ENCODE data around the gene CACNB2. TPM values are rescaled to one million over a fixed set of nuclear protein-coding genes. Genes with fewer than 3 reads are reported as not detected.
A peak's percentile ranks its signal among the peaks of the same experiment; 100 is the strongest.

The CACNB2 gene
- total and polyA plus RNA-seq, 4 donors = 0.90 to 23.9 (median 3.7) TPM

GRCh38 chr10:18137111-18137510 is 3.1 kb upstream of the CACNB2 start:
- Histone ChIP-seq H3K4me3 (no peak overlapping the region), H3K27me3 (ENCODE audit: control insufficient read depth in 3 of 3, insufficient read depth in 3 of 3, low read length in 2 of 3) (peaks cover 0 to 12% (median 0%) of the 10 kb centered on the region in 3 donors), H3K27ac (ENCODE audit: low read depth in 1 of 2, low read length in 1 of 2) (no peak overlapping the region), H3K4me1 (ENCODE audit: control insufficient read depth in 5 of 5, insufficient read depth in 5 of 5, low read length in 5 of 5) (peaks cover 0 to 13% (median 4%) of the 10 kb centered on the region in 5 donors), H3K36me3 (ENCODE audit: control insufficient read depth in 4 of 4, insufficient read depth in 4 of 4, low read length in 4 of 4) (no peaks in the 10 kb centered on the region), H3K9ac (ENCODE audit: insufficient read depth in 1 of 2, low read length in 2 of 2) (no peak overlapping the region), H3K9me3 (ENCODE audit: control insufficient read depth in 4 of 4, insufficient read depth in 3 of 4, low read length in 3 of 4) (peaks cover 0 to 3% (median 0%) of the 10 kb centered on the region in 4 donors)
- DNase-seq (no peak), ATAC-seq (ENCODE audit: insufficient read depth, low FRiP score) (no peak)
- 94 to 100% methylated on average over 1 of the region's 1 CpG for WGBS, 2 donors
- no peak for TF ChIP-seq CTCF (IDR thresholded peaks at IDR 0.05; ENCODE audit: control extremely low read depth, extremely low read depth)

GRCh38 chr10:18140957-18141845 is 977 bp downstream of the CACNB2 start:
- Histone ChIP-seq H3K36me3 (ENCODE audit: control insufficient read depth in 4 of 4, insufficient read depth in 4 of 4, low read length in 4 of 4) (no peaks in the 10 kb centered on the region), H3K27ac (ENCODE audit: low read depth in 1 of 2, low read length in 1 of 2) (peak overlapping the region; percentile 55 to 74), H3K4me1 (ENCODE audit: control insufficient read depth in 5 of 5, insufficient read depth in 5 of 5, low read length in 5 of 5) (peaks cover 0 to 37% (median 9%) of the 10 kb centered on the region in 5 donors), H3K4me3 (peak overlapping the region; percentile 32), H3K9me3 (ENCODE audit: control insufficient read depth in 4 of 4, insufficient read depth in 3 of 4, low read length in 3 of 4) (peaks cover 0 to 3% (median 0%) of the 10 kb centered on the region in 4 donors), H3K9ac (ENCODE audit: insufficient read depth in 1 of 2, low read length in 2 of 2) (peak overlapping the region in 1 of 2 donors; percentile 75), H3K27me3 (ENCODE audit: control insufficient read depth in 3 of 3, insufficient read depth in 3 of 3, low read length in 2 of 3) (peaks cover 0 to 12% (median 0%) of the 10 kb centered on the region in 3 donors)
- WGBS, 2 donors = 2 to 4% methylated on average over 41 of the region's 41 CpGs
- ATAC-seq (ENCODE audit: insufficient read depth, low FRiP score) = no peak
- DNase-seq = peak; percentile 36 to 59 (median 48)
- no peak for TF ChIP-seq CTCF (IDR thresholded peaks at IDR 0.05; ENCODE audit: control extremely low read depth, extremely low read depth)

GRCh38 chr10:18142151-18142550 is 1.9 kb downstream of the CACNB2 start:
- Histone ChIP-seq H3K9ac (ENCODE audit: insufficient read depth in 1 of 2, low read length in 2 of 2) (peak overlapping the region in 1 of 2 donors; percentile 75), H3K27ac (ENCODE audit: low read depth in 1 of 2, low read length in 1 of 2) (peak overlapping the region in 1 of 2 donors; percentile 17), H3K4me3 (no peak overlapping the region), H3K27me3 (ENCODE audit: control insufficient read depth in 3 of 3, insufficient read depth in 3 of 3, low read length in 2 of 3) (peaks cover 0 to 12% (median 0%) of the 10 kb centered on the region in 3 donors), H3K9me3 (ENCODE audit: control insufficient read depth in 4 of 4, insufficient read depth in 3 of 4, low read length in 3 of 4) (peaks cover 0 to 3% (median 0%) of the 10 kb centered on the region in 4 donors), H3K4me1 (ENCODE audit: control insufficient read depth in 5 of 5, insufficient read depth in 5 of 5, low read length in 5 of 5) (peaks cover 0 to 37% (median 9%) of the 10 kb centered on the region in 5 donors), H3K36me3 (ENCODE audit: control insufficient read depth in 4 of 4, insufficient read depth in 4 of 4, low read length in 4 of 4) (no peaks in the 10 kb centered on the region)
- no peak for TF ChIP-seq CTCF (IDR thresholded peaks at IDR 0.05; ENCODE audit: control extremely low read depth, extremely low read depth)
- ATAC-seq (ENCODE audit: insufficient read depth, low FRiP score) (no peak), DNase-seq (peak in 1 of 3 donors; percentile 36)
- WGBS, 2 donors = 54 to 66% methylated on average over 4 of the region's 4 CpGs

Measured in lung (tissue), 12 donors.